ENCODE data around the gene HINT3.

The HINT3 gene

DNA sequence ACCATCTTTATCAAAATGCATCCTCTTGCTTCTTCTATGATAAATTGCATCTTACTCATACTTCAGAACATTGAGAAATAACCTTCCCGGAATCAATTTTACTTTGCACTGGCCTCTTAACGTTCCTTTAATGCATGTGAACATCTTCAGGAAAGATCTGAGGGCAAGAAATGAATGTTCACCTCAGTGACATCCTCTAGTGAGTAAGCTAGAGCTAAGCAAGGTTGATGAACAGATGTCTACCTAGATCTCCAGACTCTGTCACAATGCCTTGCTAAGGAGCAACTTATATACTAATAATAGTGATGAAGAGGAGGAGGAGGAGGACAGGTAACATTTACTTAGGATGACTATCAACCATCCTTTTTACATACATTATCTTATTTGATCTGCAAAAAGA is 16.8 kb upstream of the HINT3 start:
- TF ChIP-seq CTCF (IDR thresholded peaks at IDR 0.05; ENCODE audit: low read depth, low read length): no peak
- no peak overlapping the region for H3K4me3 ChIP-seq (ENCODE audit: low read depth, low read length)
- no peak for DNase-seq (ENCODE audit: low read depth, low spot score)
- in situ Hi-C loops (cut with HindIII; ENCODE audit: low sequenced_read_pairs): no loop called here

GRCh38 chr6:125940247-125941041 is 16.1 kb upstream of the HINT3 start:
- TF ChIP-seq CTCF (IDR thresholded peaks at IDR 0.05; ENCODE audit: low read depth, low read length): no peak
- in situ Hi-C loops (cut with HindIII; ENCODE audit: low sequenced_read_pairs): no loop called here
- no peak for DNase-seq (ENCODE audit: low read depth, low spot score)
- no peak overlapping the region for H3K4me3 ChIP-seq (ENCODE audit: low read depth, low read length)

GRCh38 chr6:125942672-125943527 is 13.7 kb upstream of the HINT3 start:
- TF ChIP-seq CTCF (IDR thresholded peaks at IDR 0.05; ENCODE audit: low read depth, low read length): no peak
- in situ Hi-C loops (cut with HindIII; ENCODE audit: low sequenced_read_pairs): no loop called here
- no peak for DNase-seq (ENCODE audit: low read depth, low spot score)
- no peak overlapping the region for H3K4me3 ChIP-seq (ENCODE audit: low read depth, low read length)

GRCh38 chr6:125943528-125944433 is 12.8 kb upstream of the HINT3 start:
- in situ Hi-C loops (cut with HindIII; ENCODE audit: low sequenced_read_pairs): no loop called here
- no peak overlapping the region for H3K4me3 ChIP-seq (ENCODE audit: low read depth, low read length)
- no peak for DNase-seq (ENCODE audit: low read depth, low spot score)
- TF ChIP-seq CTCF (IDR thresholded peaks at IDR 0.05; ENCODE audit: low read depth, low read length): no peak

DNA sequence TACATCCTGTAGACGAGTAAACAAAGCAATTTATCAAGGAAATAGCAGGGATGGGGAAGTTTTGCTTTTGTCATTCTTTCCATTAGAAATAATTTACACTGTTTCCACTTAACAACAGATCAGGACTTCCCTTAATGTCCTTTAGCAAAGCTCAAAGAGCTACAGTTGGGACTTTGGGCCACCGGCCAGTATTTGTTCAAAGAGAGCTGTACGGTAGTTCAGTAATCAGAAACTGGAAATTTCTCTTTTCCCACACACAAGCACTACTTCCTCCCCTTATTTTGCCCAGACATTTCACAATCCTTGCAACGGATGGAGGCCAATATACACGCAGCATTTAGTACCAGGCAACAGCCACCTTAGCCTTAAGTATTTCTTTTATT is 12.1 kb upstream of the HINT3 start:
- no peak for TF ChIP-seq CTCF (IDR thresholded peaks at IDR 0.05; ENCODE audit: low read depth, low read length)
- in situ Hi-C loops (cut with HindIII; ENCODE audit: low sequenced_read_pairs): no loop called here
- H3K4me3 ChIP-seq (ENCODE audit: low read depth, low read length): no peak overlapping the region
- peak; percentile 51 for DNase-seq (ENCODE audit: low read depth, low spot score)

GRCh38 chr6:125944896-125945295 is 11.7 kb upstream of the HINT3 start:
- H3K4me3 ChIP-seq (ENCODE audit: low read depth, low read length): no peak overlapping the region
- no peak for DNase-seq (ENCODE audit: low read depth, low spot score)
- in situ Hi-C loops (cut with HindIII; ENCODE audit: low sequenced_read_pairs): no loop called here
- TF ChIP-seq CTCF (IDR thresholded peaks at IDR 0.05; ENCODE audit: low read depth, low read length): no peak
